ENCODE data around the gene DEGS2. TPM values are rescaled to one million over a fixed set of nuclear protein-coding genes. Genes with fewer than 3 reads are reported as not detected.
A peak's percentile ranks its signal among the peaks of the same experiment; 100 is the strongest.

The DEGS2 gene
- total and polyA plus RNA-seq, 2 of the 13 experiments (the other 11 are each of a cell fraction or from before 2014, with no cell fraction given): 0.09 TPM

DNA sequence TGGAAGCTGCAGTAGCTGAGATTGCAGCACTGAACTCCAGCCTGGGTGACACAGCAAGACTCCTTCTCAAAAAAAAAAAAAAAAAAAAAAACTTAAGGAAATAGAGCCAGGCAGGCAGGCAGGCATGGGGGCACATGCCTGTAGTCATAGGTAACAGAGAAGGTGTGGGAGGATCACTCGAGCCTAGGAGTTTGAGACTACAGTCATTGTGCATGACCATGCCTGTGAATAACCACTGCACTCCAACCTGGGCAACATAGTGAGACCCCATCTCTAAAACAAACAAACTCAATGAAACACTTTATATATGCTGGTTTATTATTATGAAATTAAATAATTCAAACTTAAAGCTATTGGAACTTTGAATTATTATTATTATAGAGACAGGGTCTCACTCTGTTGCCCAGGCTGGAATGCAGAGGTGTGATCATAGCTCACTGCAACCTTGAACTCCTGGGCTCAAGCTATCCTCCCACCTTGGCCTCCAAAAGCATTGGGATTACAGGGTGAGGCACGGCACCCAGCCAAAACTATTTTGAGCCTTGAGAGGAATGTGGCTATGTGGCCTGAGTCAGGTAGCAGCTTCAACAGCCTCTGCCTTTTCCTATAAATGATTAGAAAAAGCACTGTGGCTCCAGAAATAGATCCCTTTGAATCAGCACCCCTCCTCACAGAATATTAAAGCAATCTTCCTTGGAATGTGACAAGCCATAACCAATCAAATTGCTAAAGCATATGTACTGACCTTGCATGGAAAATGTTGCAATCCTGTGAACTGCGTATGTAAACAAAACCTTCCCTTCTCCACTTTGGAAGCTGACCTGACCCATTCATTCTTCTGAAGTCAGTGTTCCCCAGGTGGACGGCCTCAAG is 44.8 kb upstream of the DEGS2 start (continued):
- TF ChIP-seq, protein P1, sequence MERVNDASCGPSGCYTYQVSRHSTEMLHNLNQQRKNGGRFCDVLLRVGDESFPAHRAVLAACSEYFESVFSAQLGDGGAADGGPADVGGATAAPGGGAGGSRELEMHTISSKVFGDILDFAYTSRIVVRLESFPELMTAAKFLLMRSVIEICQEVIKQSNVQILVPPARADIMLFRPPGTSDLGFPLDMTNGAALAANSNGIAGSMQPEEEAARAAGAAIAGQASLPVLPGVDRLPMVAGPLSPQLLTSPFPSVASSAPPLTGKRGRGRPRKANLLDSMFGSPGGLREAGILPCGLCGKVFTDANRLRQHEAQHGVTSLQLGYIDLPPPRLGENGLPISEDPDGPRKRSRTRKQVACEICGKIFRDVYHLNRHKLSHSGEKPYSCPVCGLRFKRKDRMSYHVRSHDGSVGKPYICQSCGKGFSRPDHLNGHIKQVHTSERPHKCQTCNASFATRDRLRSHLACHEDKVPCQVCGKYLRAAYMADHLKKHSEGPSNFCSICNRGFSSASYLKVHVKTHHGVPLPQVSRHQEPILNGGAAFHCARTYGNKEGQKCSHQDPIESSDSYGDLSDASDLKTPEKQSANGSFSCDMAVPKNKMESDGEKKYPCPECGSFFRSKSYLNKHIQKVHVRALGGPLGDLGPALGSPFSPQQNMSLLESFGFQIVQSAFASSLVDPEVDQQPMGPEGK (CRISPR knock-in tag; IDR thresholded peaks at IDR 0.05): peak; percentile 61
- TF ChIP-seq ATF7-NPFF (CRISPR knock-in tag; IDR thresholded peaks at IDR 0.05; ENCODE audit: low read depth) (no peak), ZNF577 (CRISPR knock-in tag; IDR thresholded peaks at IDR 0.05; ENCODE audit: borderline replicate concordance, low read depth) (no peak), ZNF703 (CRISPR knock-in tag; IDR thresholded peaks at IDR 0.05; ENCODE audit: borderline replicate concordance) (no peak), MXD4 (CRISPR knock-in tag; IDR thresholded peaks at IDR 0.05) (no peak), HNRNPK (IDR thresholded peaks at IDR 0.05; ENCODE audit: low read depth, low read length, poor library complexity, severe bottlenecking) (no peak), ZNF33A (CRISPR knock-in tag; IDR thresholded peaks at IDR 0.05; ENCODE audit: borderline replicate concordance) (no peak), HOXA3 (CRISPR knock-in tag; IDR thresholded peaks at IDR 0.05) (peak; percentile 71)
- TF ChIP-seq, protein P2, sequence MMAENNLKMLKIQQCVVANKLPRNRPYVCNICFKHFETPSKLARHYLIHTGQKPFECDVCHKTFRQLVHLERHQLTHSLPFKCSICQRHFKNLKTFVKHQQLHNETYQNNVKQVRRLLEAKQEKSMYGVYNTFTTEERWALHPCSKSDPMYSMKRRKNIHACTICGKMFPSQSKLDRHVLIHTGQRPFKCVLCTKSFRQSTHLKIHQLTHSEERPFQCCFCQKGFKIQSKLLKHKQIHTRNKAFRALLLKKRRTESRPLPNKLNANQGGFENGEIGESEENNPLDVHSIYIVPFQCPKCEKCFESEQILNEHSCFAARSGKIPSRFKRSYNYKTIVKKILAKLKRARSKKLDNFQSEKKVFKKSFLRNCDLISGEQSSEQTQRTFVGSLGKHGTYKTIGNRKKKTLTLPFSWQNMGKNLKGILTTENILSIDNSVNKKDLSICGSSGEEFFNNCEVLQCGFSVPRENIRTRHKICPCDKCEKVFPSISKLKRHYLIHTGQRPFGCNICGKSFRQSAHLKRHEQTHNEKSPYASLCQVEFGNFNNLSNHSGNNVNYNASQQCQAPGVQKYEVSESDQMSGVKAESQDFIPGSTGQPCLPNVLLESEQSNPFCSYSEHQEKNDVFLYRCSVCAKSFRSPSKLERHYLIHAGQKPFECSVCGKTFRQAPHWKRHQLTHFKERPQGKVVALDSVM (CRISPR knock-in tag; IDR thresholded peaks at IDR 0.05): peak; percentile 86
- TF ChIP-seq, protein P3, sequence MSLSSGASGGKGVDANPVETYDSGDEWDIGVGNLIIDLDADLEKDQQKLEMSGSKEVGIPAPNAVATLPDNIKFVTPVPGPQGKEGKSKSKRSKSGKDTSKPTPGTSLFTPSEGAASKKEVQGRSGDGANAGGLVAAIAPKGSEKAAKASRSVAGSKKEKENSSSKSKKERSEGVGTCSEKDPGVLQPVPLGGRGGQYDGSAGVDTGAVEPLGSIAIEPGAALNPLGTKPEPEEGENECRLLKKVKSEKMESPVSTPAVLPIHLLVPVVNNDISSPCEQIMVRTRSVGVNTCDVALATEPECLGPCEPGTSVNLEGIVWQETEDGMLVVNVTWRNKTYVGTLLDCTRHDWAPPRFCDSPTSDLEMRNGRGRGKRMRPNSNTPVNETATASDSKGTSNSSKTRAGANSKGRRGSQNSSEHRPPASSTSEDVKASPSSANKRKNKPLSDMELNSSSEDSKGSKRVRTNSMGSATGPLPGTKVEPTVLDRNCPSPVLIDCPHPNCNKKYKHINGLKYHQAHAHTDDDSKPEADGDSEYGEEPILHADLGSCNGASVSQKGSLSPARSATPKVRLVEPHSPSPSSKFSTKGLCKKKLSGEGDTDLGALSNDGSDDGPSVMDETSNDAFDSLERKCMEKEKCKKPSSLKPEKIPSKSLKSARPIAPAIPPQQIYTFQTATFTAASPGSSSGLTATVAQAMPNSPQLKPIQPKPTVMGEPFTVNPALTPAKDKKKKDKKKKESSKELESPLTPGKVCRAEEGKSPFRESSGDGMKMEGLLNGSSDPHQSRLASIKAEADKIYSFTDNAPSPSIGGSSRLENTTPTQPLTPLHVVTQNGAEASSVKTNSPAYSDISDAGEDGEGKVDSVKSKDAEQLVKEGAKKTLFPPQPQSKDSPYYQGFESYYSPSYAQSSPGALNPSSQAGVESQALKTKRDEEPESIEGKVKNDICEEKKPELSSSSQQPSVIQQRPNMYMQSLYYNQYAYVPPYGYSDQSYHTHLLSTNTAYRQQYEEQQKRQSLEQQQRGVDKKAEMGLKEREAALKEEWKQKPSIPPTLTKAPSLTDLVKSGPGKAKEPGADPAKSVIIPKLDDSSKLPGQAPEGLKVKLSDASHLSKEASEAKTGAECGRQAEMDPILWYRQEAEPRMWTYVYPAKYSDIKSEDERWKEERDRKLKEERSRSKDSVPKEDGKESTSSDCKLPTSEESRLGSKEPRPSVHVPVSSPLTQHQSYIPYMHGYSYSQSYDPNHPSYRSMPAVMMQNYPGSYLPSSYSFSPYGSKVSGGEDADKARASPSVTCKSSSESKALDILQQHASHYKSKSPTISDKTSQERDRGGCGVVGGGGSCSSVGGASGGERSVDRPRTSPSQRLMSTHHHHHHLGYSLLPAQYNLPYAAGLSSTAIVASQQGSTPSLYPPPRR (CRISPR knock-in tag; IDR thresholded peaks at IDR 0.05; ENCODE audit: borderline replicate concordance): peak; percentile 73
- TF ChIP-seq, protein P4, sequence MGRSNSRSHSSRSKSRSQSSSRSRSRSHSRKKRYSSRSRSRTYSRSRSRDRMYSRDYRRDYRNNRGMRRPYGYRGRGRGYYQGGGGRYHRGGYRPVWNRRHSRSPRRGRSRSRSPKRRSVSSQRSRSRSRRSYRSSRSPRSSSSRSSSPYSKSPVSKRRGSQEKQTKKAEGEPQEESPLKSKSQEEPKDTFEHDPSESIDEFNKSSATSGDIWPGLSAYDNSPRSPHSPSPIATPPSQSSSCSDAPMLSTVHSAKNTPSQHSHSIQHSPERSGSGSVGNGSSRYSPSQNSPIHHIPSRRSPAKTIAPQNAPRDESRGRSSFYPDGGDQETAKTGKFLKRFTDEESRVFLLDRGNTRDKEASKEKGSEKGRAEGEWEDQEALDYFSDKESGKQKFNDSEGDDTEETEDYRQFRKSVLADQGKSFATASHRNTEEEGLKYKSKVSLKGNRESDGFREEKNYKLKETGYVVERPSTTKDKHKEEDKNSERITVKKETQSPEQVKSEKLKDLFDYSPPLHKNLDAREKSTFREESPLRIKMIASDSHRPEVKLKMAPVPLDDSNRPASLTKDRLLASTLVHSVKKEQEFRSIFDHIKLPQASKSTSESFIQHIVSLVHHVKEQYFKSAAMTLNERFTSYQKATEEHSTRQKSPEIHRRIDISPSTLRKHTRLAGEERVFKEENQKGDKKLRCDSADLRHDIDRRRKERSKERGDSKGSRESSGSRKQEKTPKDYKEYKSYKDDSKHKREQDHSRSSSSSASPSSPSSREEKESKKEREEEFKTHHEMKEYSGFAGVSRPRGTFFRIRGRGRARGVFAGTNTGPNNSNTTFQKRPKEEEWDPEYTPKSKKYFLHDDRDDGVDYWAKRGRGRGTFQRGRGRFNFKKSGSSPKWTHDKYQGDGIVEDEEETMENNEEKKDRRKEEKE (IDR thresholded peaks at IDR 0.05): no peak
- TF ChIP-seq, protein P5, sequence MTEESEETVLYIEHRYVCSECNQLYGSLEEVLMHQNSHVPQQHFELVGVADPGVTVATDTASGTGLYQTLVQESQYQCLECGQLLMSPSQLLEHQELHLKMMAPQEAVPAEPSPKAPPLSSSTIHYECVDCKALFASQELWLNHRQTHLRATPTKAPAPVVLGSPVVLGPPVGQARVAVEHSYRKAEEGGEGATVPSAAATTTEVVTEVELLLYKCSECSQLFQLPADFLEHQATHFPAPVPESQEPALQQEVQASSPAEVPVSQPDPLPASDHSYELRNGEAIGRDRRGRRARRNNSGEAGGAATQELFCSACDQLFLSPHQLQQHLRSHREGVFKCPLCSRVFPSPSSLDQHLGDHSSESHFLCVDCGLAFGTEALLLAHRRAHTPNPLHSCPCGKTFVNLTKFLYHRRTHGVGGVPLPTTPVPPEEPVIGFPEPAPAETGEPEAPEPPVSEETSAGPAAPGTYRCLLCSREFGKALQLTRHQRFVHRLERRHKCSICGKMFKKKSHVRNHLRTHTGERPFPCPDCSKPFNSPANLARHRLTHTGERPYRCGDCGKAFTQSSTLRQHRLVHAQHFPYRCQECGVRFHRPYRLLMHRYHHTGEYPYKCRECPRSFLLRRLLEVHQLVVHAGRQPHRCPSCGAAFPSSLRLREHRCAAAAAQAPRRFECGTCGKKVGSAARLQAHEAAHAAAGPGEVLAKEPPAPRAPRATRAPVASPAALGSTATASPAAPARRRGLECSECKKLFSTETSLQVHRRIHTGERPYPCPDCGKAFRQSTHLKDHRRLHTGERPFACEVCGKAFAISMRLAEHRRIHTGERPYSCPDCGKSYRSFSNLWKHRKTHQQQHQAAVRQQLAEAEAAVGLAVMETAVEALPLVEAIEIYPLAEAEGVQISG (CRISPR knock-in tag; IDR thresholded peaks at IDR 0.05): no peak; the same call in 1 of the 2 replicates

Measured in HepG2 (cell line).